ENCODE data around the gene TRIM65.

GRCh38 chr17:75931062-75931461, 34.3 kb upstream of the TRIM65 start:
- TF ChIP-seq CTCF (IDR thresholded peaks at IDR 0.05) (no peak), POLR2A (IDR thresholded peaks at IDR 0.05) (no peak), EP300 (IDR thresholded peaks at IDR 0.05) (no peak), POLR2AphosphoS5 (IDR thresholded peaks at IDR 0.05) (no peak)
